Eye (tissue), 1 donor: ENCODE measurements around the gene GFOD2.
"Not testable (repeated sequence)": the region's sequence is repeated elsewhere in the genome, so short reads cannot be mapped to it uniquely, and the experiment has no call there.

ENCODE experiments used
- DNase-seq: peaks from one replicate; pipeline ENCODE4 v3.0.0-alpha.2; 2015

GFOD2 gene

GRCh38 chr16:67719048-67719777 lies at the start of gene GFOD2:
Gene GFOD2 (minus strand): TSS chr16:67719316. CDS start chr16:67685715, 33,601 bp downstream.
- DNase-seq, result peak; percentile 99

GRCh38 chr16:67767953-67768352 lies 48.8 kb upstream of the GFOD2 start:
- DNase-seq, result no peak

- no peak for DNase-seq
These were observed 47.2 kb upstream of the GFOD2 start for GRCh38 chr16:67766291-67766690.

GRCh38 chr16:67764158-67764667 lies 45.1 kb upstream of the GFOD2 start:
- DNase-seq, result no peak

- no peak for DNase-seq
These were observed 44.0 kb upstream of the GFOD2 start for GRCh38 chr16:67763066-67763465.

- DNase-seq, result no peak
These were observed 43.3 kb upstream of the GFOD2 start for GRCh38 chr16:67762385-67762784.

- DNase-seq, result no peak
These were observed 42.8 kb upstream of the GFOD2 start for GRCh38 chr16:67761924-67762323.

- DNase-seq, result no peak
These were observed 41.8 kb upstream of the GFOD2 start for GRCh38 chr16:67760956-67761230.

GRCh38 chr16:67760206-67760955 lies 41.3 kb upstream of the GFOD2 start:
- no peak for DNase-seq

GRCh38 chr16:67758966-67759365 lies 39.9 kb upstream of the GFOD2 start:
- no peak for DNase-seq

GRCh38 chr16:67758006-67758405 lies 38.9 kb upstream of the GFOD2 start:
- no peak for DNase-seq

- no peak for DNase-seq
These were observed 33.5 kb upstream of the GFOD2 start for GRCh38 chr16:67752641-67753040.

- not testable (repeated sequence) for DNase-seq
These were observed 32.2 kb upstream of the GFOD2 start for GRCh38 chr16:67751331-67751730.

GRCh38 chr16:67750466-67750865 lies 31.4 kb upstream of the GFOD2 start:
- no peak for DNase-seq

- DNase-seq, result no peak
These were observed 30.4 kb upstream of the GFOD2 start for GRCh38 chr16:67749436-67750078.

- DNase-seq, result no peak
These were observed 29.7 kb upstream of the GFOD2 start for GRCh38 chr16:67748834-67749233.

- no peak for DNase-seq
These were observed 27.7 kb upstream of the GFOD2 start for GRCh38 chr16:67746846-67747245.

- DNase-seq, result no peak
These were observed 22.0 kb upstream of the GFOD2 start for GRCh38 chr16:67741118-67741517.

- DNase-seq, result no peak
These were observed 21.3 kb upstream of the GFOD2 start for GRCh38 chr16:67740391-67740790.

GRCh38 chr16:67736858-67737257 lies 17.7 kb upstream of the GFOD2 start:
- DNase-seq, result no peak

- no peak for DNase-seq
These were observed 15.7 kb upstream of the GFOD2 start for GRCh38 chr16:67734731-67735201.

GRCh38 chr16:67733734-67734470 lies 14.8 kb upstream of the GFOD2 start:
- DNase-seq, result no peak

- DNase-seq, result no peak
These were observed 12.6 kb upstream of the GFOD2 start for GRCh38 chr16:67731753-67732095.
